Kidney (tissue), 14 donors: ENCODE results near the gene NPB. TPM values are rescaled to one million over a fixed set of nuclear protein-coding genes. Genes with fewer than 3 reads are reported as not detected.

Experiments
- DNase-seq, 5 donors: peaks; one replicate each; pipeline ENCODE4 v3.0.0-alpha.2; 2013 to 2020
- FAIRE-seq: peaks from 2 replicates; lab custom pipeline; 2012; peaks lifted over from hg19 to GRCh38; lab: Jason Lieb, UNC
- H3K27ac ChIP-seq, 2 donors: one replicate each; pipeline ENCODE4 v1.7.0; 2013; ENCODE audit warnings: low read depth in 2 of 2, low read length in 2 of 2, inconsistent platforms in 1 of 2
- H3K27me3 ChIP-seq: one replicate; pipeline ENCODE4 v1.7.1; 2013; ENCODE audit warnings: low read length, inconsistent platforms; ENCODE audit not compliant: control insufficient read depth, insufficient read depth
- H3K36me3 ChIP-seq, 3 donors: one replicate each; pipeline versions ENCODE4 v1.7.0 to v1.7.1; 2013; ENCODE audit warnings: low read length in 3 of 3, control low read depth in 1 of 3, inconsistent platforms in 1 of 3; ENCODE audit not compliant: insufficient read depth in 3 of 3, control insufficient read depth in 2 of 3
- H3K4me1 ChIP-seq, 3 donors: one replicate each; pipeline versions ENCODE4 v1.7.0 to v1.7.1; 2013; ENCODE audit warnings: low read length in 3 of 3, inconsistent platforms in 1 of 3, low read depth in 1 of 3; ENCODE audit not compliant: control insufficient read depth in 2 of 3, insufficient read depth in 2 of 3
- H3K4me3 ChIP-seq, 3 donors: one replicate each; pipeline versions ENCODE4 v1.7.0 to v1.8.1; 2013; ENCODE audit warnings: low read length in 3 of 3, control low read depth in 1 of 3, inconsistent platforms in 1 of 3
- H3K9ac ChIP-seq, 3 donors: one replicate each; pipeline versions ENCODE4 v1.7.0 to v1.7.1; 2013; ENCODE audit warnings: low read length in 3 of 3, control low read depth in 1 of 3, inconsistent platforms in 1 of 3
- H3K9me3 ChIP-seq, 3 donors: one replicate each; pipeline versions ENCODE4 v1.7.0 to v1.7.1; 2013; ENCODE audit warnings: low read length in 3 of 3, control low read depth in 1 of 3, inconsistent platforms in 1 of 3; ENCODE audit not compliant: control insufficient read depth in 2 of 3, insufficient read depth in 1 of 3
- CTCF ChIP-seq: IDR thresholded peaks from 3 replicates; pipeline ENCODE4 v1.5.1; 2012; ENCODE audit warnings: mild to moderate bottlenecking, moderate library complexity, borderline replicate concordance; ENCODE audit not compliant: insufficient read depth; ENCODE audit errors: extremely low read depth
- intact Hi-C: fragments of 100-400 bp; cut with DNase I; formaldehyde crosslinking; loops from one replicate; pipeline ENCODE4 v1.11.1; 2022
- polyA plus RNA-seq: library from polyadenylated mRNA; stranded (reverse); fragments of 350-450 nt; fragmentation: Illumina TruSeq; extraction: RNeasy Lipid Tissue Mini Kit (QIAGEN cat#74804); gene quantifications from one replicate; pipeline ENCODE4 v1.2.3, GENCODE V29; 2014; ENCODE audit warnings: low read depth, low replicate concordance; ENCODE audit not compliant: insufficient read depth
- total RNA-seq: library from RNA; stranded (reverse); fragmentation: NEBNext Ultra II Directional; extraction: Animal tissue kit (Norgen Biotek cat#: 25700); gene quantifications from one replicate; pipeline ENCODE4 v1.2.1, GENCODE V29; 2021
- donor health status: control.
- donor health status: control.
- donor health status: control.
- donor health status: control.
- donor health status: control.
- donor health status: DM: yes; HTN: yes; CAD: no.
- donor health status: Normal renal cell carcinoma (clear cell type).

NPB gene
- total and polyA plus RNA-seq, 2 donors from 2014 or later: 0.66 to 1.4 TPM

- FAIRE-seq (no peak), DNase-seq (peak in 1 of 5 donors; percentile 52)
- TF ChIP-seq CTCF: no peak
- Histone ChIP-seq H3K27ac (no peak overlapping the region), H3K9ac (no peak overlapping the region), H3K4me3 (no peak overlapping the region), H3K36me3 (no peaks in the 10 kb centered on the region), H3K27me3 (no peaks in the 10 kb centered on the region), H3K9me3 (no peaks in the 10 kb centered on the region), H3K4me1 (peaks cover 0 to 3% (median 0%) of the 10 kb centered on the region in 3 donors)
- intact Hi-C loops: no loop called here
Measured at GRCh38 chr17:81934098-81934757, 32.2 kb downstream of the NPB start.

- Histone ChIP-seq H3K4me1 (peaks cover 0 to 3% (median 0%) of the 10 kb centered on the region in 3 donors), H3K4me3 (no peak overlapping the region), H3K9me3 (no peaks in the 10 kb centered on the region), H3K27ac (no peak overlapping the region), H3K9ac (no peak overlapping the region), H3K27me3 (no peaks in the 10 kb centered on the region), H3K36me3 (no peaks in the 10 kb centered on the region)
- DNase-seq (peak in 1 of 5 donors; percentile 71), FAIRE-seq (no peak)
- no peak for TF ChIP-seq CTCF
- intact Hi-C loops: no loop called here
Measured at GRCh38 chr17:81934850-81935708, 33.0 kb downstream of the NPB start.

- no peaks in the 10 kb centered on the region for H3K36me3 ChIP-seq
Measured at GRCh38 chr17:81935709-81936084, 33.7 kb downstream of the NPB start.

More at GRCh38 chr17:81935709-81936084, 33.7 kb downstream of the NPB start:
- H3K27me3 ChIP-seq: no peaks in the 10 kb centered on the region
- FAIRE-seq (no peak), DNase-seq (peak in 1 of 5 donors; percentile 74)
- TF ChIP-seq CTCF: no peak
- no peak overlapping the region for H3K27ac ChIP-seq
- H3K4me3 ChIP-seq: no peak overlapping the region
- intact Hi-C loops: no loop called here
- H3K9ac ChIP-seq: no peak overlapping the region
- no peaks in the 10 kb centered on the region for H3K9me3 ChIP-seq
- H3K4me1 ChIP-seq: peaks cover 0 to 3% (median 0%) of the 10 kb centered on the region in 3 donors
